Esophagus muscularis mucosa (tissue), 2 donors: Measurements from ENCODE around the gene ERBB4.

Source experiments
- POLR2A ChIP-seq: fragments of 450-650 bp; IDR thresholded peaks from one replicate; pipeline ENCODE4 v1.6.1; 2017; ENCODE audit warnings: antibody characterized with exemption, moderate library complexity, mild to moderate bottlenecking, low read depth
- POLR2AphosphoS5 ChIP-seq, 2 donors: sonication (generic); formaldehyde crosslinking; IDR thresholded peaks; one replicate each; pipeline ENCODE4 v1.6.1; 2017; ENCODE audit warnings: antibody characterized with exemption in 2 of 2

DNA sequence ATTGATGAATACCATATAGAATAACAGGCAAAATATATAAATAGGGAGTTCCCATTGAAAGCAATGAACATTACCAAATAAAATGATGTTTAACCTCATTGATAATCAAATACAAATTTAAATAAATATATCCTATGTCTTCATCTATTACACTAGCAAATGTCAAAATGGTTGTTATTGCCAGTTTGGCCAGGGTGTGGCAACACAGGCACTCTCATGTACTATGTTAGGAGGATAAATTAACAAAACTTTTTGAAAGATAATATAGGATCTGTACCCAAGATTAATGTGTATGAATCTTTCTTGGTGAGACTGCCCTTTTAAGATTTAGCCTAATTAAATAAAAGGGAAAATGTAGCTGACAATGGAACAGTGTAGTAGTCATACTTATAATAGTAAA is 659.3 kb downstream of the ERBB4 start:
- TF ChIP-seq POLR2AphosphoS5 (IDR thresholded peaks at IDR 0.05) = no peak
- TF ChIP-seq POLR2A = no peak
